Subcutaneous abdominal adipose tissue (tissue), 5 donors: Measurements from ENCODE around the gene MACROD2.

ENCODE experiments used
- H3K27ac ChIP-seq: one replicate; pipeline ENCODE4 v1.7.0; 2013; ENCODE audit warnings: low read depth, mild to moderate bottlenecking, inconsistent platforms, low read length, moderate library complexity
- H3K27me3 ChIP-seq, 5 donors: one replicate each; pipeline ENCODE4 v1.7.0; 2013; ENCODE audit warnings: low read length in 5 of 5, inconsistent platforms in 1 of 5; ENCODE audit not compliant: control insufficient read depth in 5 of 5, insufficient read depth in 4 of 5
- H3K36me3 ChIP-seq, 5 donors: one replicate each; pipeline ENCODE4 v1.7.0; 2013; ENCODE audit warnings: low read length in 5 of 5; ENCODE audit not compliant: control insufficient read depth in 5 of 5, insufficient read depth in 5 of 5
- H3K4me1 ChIP-seq, 5 donors: one replicate each; pipeline ENCODE4 v1.7.0; 2013; ENCODE audit warnings: low read length in 5 of 5, mild to moderate bottlenecking in 3 of 5, moderate library complexity in 1 of 5; ENCODE audit not compliant: control insufficient read depth in 5 of 5, insufficient read depth in 5 of 5
- H3K4me3 ChIP-seq, 5 donors: one replicate each; pipeline ENCODE4 v1.7.0; 2013; ENCODE audit warnings: low read length in 5 of 5, low read depth in 1 of 5
- H3K9ac ChIP-seq, 5 donors: one replicate each; pipeline ENCODE4 v1.7.0; 2013; ENCODE audit warnings: low read length in 5 of 5, mild to moderate bottlenecking in 4 of 5, moderate library complexity in 3 of 5
- H3K9me3 ChIP-seq, 5 donors: one replicate each; pipeline ENCODE4 v1.7.0; 2013; ENCODE audit warnings: low read length in 5 of 5; ENCODE audit not compliant: control insufficient read depth in 5 of 5
- donor health status: healthy.
- donor health status: healthy.
- donor health status: healthy.
- donor health status: healthy.
- donor health status: healthy.

The MACROD2 gene

GRCh38 chr20:15834857-15835256 is 1839.5 kb downstream of the MACROD2 start:
- Histone ChIP-seq H3K27ac (no peak overlapping the region), H3K9ac (no peak overlapping the region), H3K4me1 (no peaks in the 10 kb centered on the region)

GRCh38 chr20:15835811-15836210 is 1840.5 kb downstream of the MACROD2 start:
- no peak overlapping the region for H3K4me3 ChIP-seq
- no peaks in the 10 kb centered on the region for H3K27me3 ChIP-seq
- H3K4me1 ChIP-seq, result no peaks in the 10 kb centered on the region
- H3K9me3 ChIP-seq, result no peaks in the 10 kb centered on the region
- no peak overlapping the region for H3K9ac ChIP-seq
- H3K27ac ChIP-seq, result no peak overlapping the region
- H3K36me3 ChIP-seq, result no peaks in the 10 kb centered on the region

More at GRCh38 chr20:15834857-15835256, 1839.5 kb downstream of the MACROD2 start:
- no peaks in the 10 kb centered on the region for H3K36me3 ChIP-seq
- H3K4me3 ChIP-seq, result no peak overlapping the region
- H3K27me3 ChIP-seq, result no peaks in the 10 kb centered on the region
- H3K9me3 ChIP-seq, result no peaks in the 10 kb centered on the region

- Histone ChIP-seq H3K4me1 (no peaks in the 10 kb centered on the region), H3K9me3 (no peaks in the 10 kb centered on the region), H3K36me3 (no peaks in the 10 kb centered on the region), H3K27ac (no peak overlapping the region), H3K9ac (no peak overlapping the region), H3K27me3 (no peaks in the 10 kb centered on the region), H3K4me3 (no peak overlapping the region)
Measured at GRCh38 chr20:15836634-15837033, 1841.3 kb downstream of the MACROD2 start.

DNA sequence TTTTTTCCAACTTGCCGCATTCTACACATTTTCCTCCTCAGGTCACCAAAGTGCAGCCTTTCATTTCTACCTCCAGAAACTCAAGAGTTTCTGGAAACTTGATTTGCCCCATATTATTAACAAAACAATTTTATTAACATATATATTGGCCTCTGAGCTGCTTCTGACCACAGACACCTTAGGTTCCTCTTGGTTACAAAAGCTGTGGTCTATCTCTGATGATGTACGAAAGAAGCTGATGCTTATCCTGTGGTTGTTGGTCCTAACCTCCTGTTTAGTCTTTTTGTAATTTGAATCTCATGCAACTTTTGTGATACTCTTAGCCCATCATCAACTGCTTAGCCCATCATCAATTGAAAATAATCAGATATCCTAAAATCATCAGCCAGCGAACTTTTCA is 1842.2 kb downstream of the MACROD2 start:
- no peak overlapping the region for H3K9ac ChIP-seq

DNA sequence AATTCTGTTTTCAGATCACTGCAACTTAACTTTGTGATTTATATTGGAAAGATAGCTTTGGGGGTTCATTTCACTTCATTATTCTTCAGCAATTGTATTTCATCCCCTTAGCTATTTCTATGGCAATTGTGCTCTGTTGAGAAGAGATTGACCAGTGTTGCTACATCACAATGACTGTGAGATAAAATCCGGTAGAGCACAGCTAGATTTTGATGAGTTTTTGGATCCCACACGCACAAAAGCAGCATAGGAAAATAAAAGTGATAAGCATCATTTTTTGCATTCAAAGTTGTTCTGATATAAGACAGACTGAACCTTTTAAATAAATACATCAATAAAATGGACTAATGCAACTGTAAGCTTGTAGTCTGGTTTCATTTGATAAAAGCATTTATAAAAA is 1843.2 kb downstream of the MACROD2 start:
- Histone ChIP-seq H3K27me3 (no peaks in the 10 kb centered on the region), H3K27ac (no peak overlapping the region), H3K4me3 (no peak overlapping the region), H3K4me1 (no peaks in the 10 kb centered on the region), H3K36me3 (no peaks in the 10 kb centered on the region), H3K9me3 (no peaks in the 10 kb centered on the region), H3K9ac (no peak overlapping the region)

More for the DNA sequence above, 1842.2 kb downstream of the MACROD2 start:
- H3K36me3 ChIP-seq, result no peaks in the 10 kb centered on the region
- H3K9me3 ChIP-seq, result no peaks in the 10 kb centered on the region
- H3K27me3 ChIP-seq, result no peaks in the 10 kb centered on the region
- no peaks in the 10 kb centered on the region for H3K4me1 ChIP-seq
- no peak overlapping the region for H3K4me3 ChIP-seq
- no peak overlapping the region for H3K27ac ChIP-seq

- no peak overlapping the region for H3K4me3 ChIP-seq
- no peaks in the 10 kb centered on the region for H3K4me1 ChIP-seq
- H3K36me3 ChIP-seq, result no peaks in the 10 kb centered on the region
- no peak overlapping the region for H3K9ac ChIP-seq
- H3K27ac ChIP-seq, result no peak overlapping the region
- no peaks in the 10 kb centered on the region for H3K9me3 ChIP-seq
- no peaks in the 10 kb centered on the region for H3K27me3 ChIP-seq
Measured at GRCh38 chr20:15840636-15841301, 1845.5 kb downstream of the MACROD2 start.

- Histone ChIP-seq H3K4me3 (no peak overlapping the region), H3K9me3 (no peaks in the 10 kb centered on the region), H3K4me1 (no peaks in the 10 kb centered on the region), H3K36me3 (no peaks in the 10 kb centered on the region), H3K27me3 (no peaks in the 10 kb centered on the region), H3K27ac (no peak overlapping the region), H3K9ac (no peak overlapping the region)
Measured at GRCh38 chr20:15842872-15843271, 1847.6 kb downstream of the MACROD2 start.

DNA sequence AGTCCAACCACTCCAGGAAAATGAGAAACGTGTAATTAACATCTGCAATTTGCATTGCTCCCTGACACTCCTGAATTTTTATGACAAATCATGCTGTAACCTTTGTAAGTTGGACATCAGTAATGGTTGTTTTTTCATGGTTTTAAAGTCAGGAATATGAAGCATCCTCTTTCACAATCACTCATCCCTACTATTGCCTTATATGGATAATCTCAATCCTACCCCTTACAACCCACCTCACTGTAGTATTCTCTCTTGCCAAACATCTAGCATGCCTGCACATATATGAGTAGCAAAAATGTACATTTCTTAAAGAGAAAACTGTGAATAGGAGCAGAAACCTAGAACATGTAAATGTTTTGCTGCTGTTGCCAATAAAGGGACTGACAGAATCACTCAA is 1848.5 kb downstream of the MACROD2 start:
- no peaks in the 10 kb centered on the region for H3K27me3 ChIP-seq
- H3K27ac ChIP-seq, result no peak overlapping the region
- no peaks in the 10 kb centered on the region for H3K4me1 ChIP-seq
- no peak overlapping the region for H3K4me3 ChIP-seq
- H3K9me3 ChIP-seq, result no peaks in the 10 kb centered on the region
- no peaks in the 10 kb centered on the region for H3K36me3 ChIP-seq
- H3K9ac ChIP-seq, result no peak overlapping the region

GRCh38 chr20:15847196-15847784 is 1852.0 kb downstream of the MACROD2 start:
- Histone ChIP-seq H3K4me3 (no peak overlapping the region), H3K36me3 (no peaks in the 10 kb centered on the region), H3K4me1 (no peaks in the 10 kb centered on the region), H3K27ac (no peak overlapping the region), H3K9ac (no peak overlapping the region), H3K9me3 (peaks cover 0 to 7% (median 0%) of the 10 kb centered on the region in 5 donors), H3K27me3 (no peaks in the 10 kb centered on the region)

DNA sequence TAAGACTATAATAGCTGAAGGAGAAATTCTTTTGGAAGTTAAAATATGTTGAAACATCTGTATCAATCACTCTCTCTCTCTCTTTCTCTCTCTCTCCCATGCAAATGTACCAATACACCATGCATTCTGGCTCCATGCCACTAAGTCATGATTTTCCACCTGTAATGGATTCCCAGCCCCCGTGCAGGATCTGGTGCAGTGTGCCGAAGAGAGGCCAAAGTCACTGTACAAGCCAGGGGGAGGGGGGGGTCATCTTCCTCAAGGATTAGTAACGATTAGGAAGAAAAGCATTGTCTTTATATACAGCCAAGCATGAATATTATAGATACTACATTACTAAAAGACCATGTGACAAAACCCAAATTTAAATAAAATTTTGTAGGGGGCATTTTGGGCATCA is 1852.8 kb downstream of the MACROD2 start:
- Histone ChIP-seq H3K9ac (no peak overlapping the region), H3K27me3 (no peaks in the 10 kb centered on the region)

More for the DNA sequence above, 1852.8 kb downstream of the MACROD2 start:
- Histone ChIP-seq H3K9me3 (peaks cover 0 to 7% (median 0%) of the 10 kb centered on the region in 5 donors), H3K4me1 (no peaks in the 10 kb centered on the region), H3K36me3 (no peaks in the 10 kb centered on the region), H3K4me3 (no peak overlapping the region), H3K27ac (no peak overlapping the region)
